Measurements from ENCODE around the gene TBPL1. TPM values are rescaled to one million over a fixed set of nuclear protein-coding genes. Genes with fewer than 3 reads are reported as not detected.
"Not testable (repeated sequence)": the region's sequence is repeated elsewhere in the genome, so short reads cannot be mapped to it uniquely, and the experiment has no call there.

TBPL1 gene
- total RNA-seq, 3 donors from 2014 or later = 16.6 to 25.4 (median 23.3) TPM

DNA sequence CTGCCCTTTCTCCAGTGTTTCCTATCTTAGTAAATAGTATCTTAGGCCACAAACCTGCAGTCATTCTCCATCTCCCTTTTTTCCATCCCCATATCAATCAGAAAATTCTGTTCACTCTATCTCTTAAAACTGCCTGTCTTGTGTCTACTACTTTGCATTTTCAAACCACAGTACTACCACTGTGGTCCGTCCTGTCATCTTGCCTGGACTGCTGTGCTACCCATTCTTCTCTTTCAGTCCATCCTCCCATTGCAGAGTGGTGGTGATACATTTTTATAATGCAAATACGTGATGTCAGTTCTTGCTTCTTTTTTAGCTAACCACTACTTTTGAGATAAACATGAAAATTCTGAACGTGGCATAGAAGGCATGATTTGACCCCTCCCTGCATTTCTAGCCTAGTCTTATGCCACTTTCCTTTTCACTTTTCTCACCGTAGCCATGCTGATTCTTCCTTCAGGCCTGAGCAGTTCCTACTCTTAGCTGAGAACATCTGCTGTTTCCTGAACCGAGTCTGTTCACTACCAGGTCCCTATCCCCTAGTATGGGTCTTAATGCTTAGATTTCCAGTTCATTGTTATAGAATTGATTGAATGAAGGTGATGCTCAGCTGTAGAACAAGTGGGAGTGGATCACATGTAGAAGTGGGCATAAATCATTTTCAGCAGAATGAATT is 13.8 kb downstream of the TBPL1 start:
- ATAC-seq = peak; percentile 36
- Histone ChIP-seq H3K4me1 (ENCODE audit: low read depth) (peaks cover 13% of the 10 kb centered on the region), H3K4me3 (no peak overlapping the region), H3K9me3 (no peaks in the 10 kb centered on the region), H3K36me3 (ENCODE audit: low read depth) (no peaks in the 10 kb centered on the region)
- DNase-seq = no peak
- intact Hi-C loops (cut with DNase I, micrococcal nuclease) = no loop called here
- no peak for TF ChIP-seq CTCF (IDR thresholded peaks at IDR 0.05)

DNA sequence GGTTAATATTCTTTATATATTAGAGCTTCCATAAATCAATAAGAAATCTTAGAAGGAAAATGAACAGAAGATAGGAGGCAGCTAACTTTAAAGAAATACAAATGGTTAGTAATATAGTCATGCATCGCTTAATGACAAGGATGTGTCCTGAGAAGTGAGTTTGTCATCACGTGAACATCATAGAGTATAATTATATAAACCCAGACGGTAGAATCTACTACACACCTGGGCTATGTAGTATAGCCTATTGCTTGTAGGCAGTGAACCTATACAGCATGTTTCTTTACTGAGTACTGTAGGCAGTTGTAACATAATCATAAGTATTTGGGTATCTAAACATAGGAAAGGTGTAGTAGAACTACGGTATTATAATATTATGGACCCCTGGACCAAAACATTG is 14.3 kb downstream of the TBPL1 start:
- no peak for TF ChIP-seq CTCF (IDR thresholded peaks at IDR 0.05)
- peaks cover 13% of the 10 kb centered on the region for H3K4me1 ChIP-seq (ENCODE audit: low read depth)
- no peak overlapping the region for H3K4me3 ChIP-seq
- DNase-seq (no peak), ATAC-seq (no peak)
- no peaks in the 10 kb centered on the region for H3K36me3 ChIP-seq (ENCODE audit: low read depth)
- intact Hi-C loops (cut with DNase I, micrococcal nuclease) = no loop called here
- no peaks in the 10 kb centered on the region for H3K9me3 ChIP-seq

- H3K4me3 ChIP-seq; H3K36me3 ChIP-seq (ENCODE audit: low read depth); ATAC-seq; H3K9me3 ChIP-seq; intact Hi-C loops (cut with DNase I, micrococcal nuclease); DNase-seq: not testable (repeated sequence)
- peaks cover 13% of the 10 kb centered on the region for H3K4me1 ChIP-seq (ENCODE audit: low read depth)
Measured at GRCh38 chr6:133967835-133968234, 14.8 kb downstream of the TBPL1 start.

DNA sequence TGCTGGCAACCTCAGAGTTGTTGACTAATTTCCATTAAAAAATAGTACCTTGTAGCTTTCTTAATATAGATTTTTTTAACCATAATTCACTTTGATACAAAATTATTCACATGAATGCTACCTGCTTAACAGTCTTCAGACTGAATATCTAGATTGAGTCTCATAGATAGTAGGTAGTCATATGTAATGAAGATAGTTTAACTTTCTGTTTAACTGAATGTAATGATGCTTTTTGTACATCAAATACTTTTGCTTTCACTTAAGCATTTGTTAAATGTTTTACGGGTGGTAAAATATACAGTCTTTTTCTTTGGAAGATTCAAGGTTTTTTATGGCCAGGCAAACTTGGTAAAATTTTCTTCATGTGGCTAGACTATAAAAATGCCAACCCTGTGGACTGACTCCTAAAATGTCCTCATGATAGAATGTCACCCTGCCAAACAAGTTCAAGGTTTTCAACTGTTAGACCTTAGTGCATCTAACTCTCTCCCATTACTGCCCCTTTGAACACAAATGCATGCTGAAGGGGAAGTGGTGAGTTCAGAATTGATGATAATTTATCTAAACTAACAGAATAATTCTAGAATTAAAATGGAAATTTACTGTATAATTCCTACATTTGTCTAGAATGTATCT is 16.4 kb downstream of the TBPL1 start:
- ATAC-seq = no peak
- intact Hi-C loops (cut with DNase I, micrococcal nuclease) = no loop called here
- H3K4me1 ChIP-seq (ENCODE audit: low read depth) = peaks cover 13% of the 10 kb centered on the region

GRCh38 chr6:133969921-133970295 is 16.9 kb downstream of the TBPL1 start:
- intact Hi-C loops (cut with DNase I, micrococcal nuclease) = loop anchor here in 1 of 2 donors (10.0 kb wide), 1 partner anchor 95 kb away; no protein-coding TSS in a partner anchor
- no peaks in the 10 kb centered on the region for H3K36me3 ChIP-seq (ENCODE audit: low read depth)
- peaks cover 13% of the 10 kb centered on the region for H3K4me1 ChIP-seq (ENCODE audit: low read depth)
- H3K9me3 ChIP-seq = no peaks in the 10 kb centered on the region
- TF ChIP-seq CTCF (IDR thresholded peaks at IDR 0.05) = no peak
- DNase-seq (no peak), ATAC-seq (no peak)
- H3K4me3 ChIP-seq = no peak overlapping the region

More for the DNA sequence above, 16.4 kb downstream of the TBPL1 start:
- no peak for TF ChIP-seq CTCF (IDR thresholded peaks at IDR 0.05)
- no peaks in the 10 kb centered on the region for H3K36me3 ChIP-seq (ENCODE audit: low read depth)
- no peaks in the 10 kb centered on the region for H3K9me3 ChIP-seq
- H3K4me3 ChIP-seq = no peak overlapping the region
- DNase-seq = no peak

GRCh38 chr6:133971861-133972260 is 18.8 kb downstream of the TBPL1 start:
- Histone ChIP-seq H3K4me3 (no peak overlapping the region), H3K36me3 (ENCODE audit: low read depth) (no peaks in the 10 kb centered on the region), H3K9me3 (no peaks in the 10 kb centered on the region), H3K4me1 (ENCODE audit: low read depth) (peaks cover 3% of the 10 kb centered on the region)
- TF ChIP-seq CTCF (IDR thresholded peaks at IDR 0.05) = no peak
- no peak for ATAC-seq
- DNase-seq = no peak
- intact Hi-C loops (cut with DNase I, micrococcal nuclease) = loop anchor here (2.0 to 10.0 kb wide), 2 partner anchors 93 kb away; no protein-coding TSS in a partner anchor

Data from mucosa of descending colon (tissue), 3 donors.